NCI-H1436 treated with DMSO at 0.1 percent for 48 hours (cell line): ENCODE results near the gene PPAT.
"Not testable (repeated sequence)": the region's sequence is repeated elsewhere in the genome, so short reads cannot be mapped to it uniquely, and the experiment has no call there.

Experiments
- DNase-seq: peaks from one replicate; lab custom pipeline; 2025; lab: John Stamatoyannopoulos, UW

The PPAT gene

DNA sequence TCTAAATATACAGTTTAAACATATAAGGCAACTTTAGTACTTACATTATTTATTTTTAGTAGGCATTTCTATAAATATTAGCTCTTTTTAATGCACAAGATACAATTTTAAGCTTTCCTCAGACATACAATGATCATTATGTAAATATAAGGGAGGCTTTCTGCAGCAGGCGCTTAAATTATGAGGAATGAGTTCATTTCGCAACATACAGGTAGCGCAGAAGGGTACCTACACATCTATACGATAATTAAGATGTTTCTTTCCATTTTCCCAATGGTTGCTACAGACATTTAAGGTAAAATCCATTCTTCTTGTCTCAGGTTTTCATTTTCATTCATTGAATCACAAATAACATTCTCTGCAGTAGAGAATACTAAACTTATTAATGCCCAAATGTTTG lies 49.3 kb downstream of the PPAT start:
- no peak for DNase-seq

DNA sequence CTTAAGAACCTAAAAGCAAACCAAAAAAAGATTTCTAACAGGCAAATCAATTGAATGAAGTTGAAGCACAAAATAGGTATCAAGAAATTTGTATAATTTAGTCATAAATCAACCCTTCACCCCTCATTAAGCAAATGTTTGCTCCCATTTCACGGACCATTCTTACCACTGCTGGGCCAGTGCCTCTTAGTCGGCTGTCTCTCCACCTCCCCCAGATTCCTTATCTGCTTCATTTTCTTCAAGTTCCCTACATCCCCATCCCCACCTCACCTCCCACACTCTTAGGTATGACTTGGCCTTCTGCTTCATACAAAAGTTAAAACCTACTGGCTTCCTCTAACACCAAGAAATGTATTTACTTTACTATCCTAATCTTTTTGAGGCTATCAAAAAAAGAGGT lies 60.0 kb downstream of the PPAT start:
- DNase-seq, result no peak

DNA sequence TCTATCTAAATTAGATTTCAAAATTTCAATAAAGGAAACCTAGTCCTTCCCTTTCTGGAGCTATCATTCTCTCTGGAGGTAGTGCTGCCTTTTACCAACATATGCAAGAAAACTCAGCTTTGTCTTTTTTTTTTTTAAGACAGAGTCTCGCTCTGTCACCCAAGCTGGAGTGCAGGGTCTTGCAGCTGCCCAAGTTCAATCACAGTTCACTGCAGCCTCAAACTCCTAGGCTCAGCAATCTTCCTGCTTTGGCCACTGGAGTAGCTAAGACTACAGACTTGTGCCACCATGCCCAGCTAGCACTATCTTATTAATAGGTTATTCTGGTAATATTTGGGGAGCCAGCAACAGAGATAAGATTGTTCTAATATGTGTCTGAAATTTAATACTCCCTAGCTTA lies 60.5 kb downstream of the PPAT start:
- DNase-seq, result no peak

DNA sequence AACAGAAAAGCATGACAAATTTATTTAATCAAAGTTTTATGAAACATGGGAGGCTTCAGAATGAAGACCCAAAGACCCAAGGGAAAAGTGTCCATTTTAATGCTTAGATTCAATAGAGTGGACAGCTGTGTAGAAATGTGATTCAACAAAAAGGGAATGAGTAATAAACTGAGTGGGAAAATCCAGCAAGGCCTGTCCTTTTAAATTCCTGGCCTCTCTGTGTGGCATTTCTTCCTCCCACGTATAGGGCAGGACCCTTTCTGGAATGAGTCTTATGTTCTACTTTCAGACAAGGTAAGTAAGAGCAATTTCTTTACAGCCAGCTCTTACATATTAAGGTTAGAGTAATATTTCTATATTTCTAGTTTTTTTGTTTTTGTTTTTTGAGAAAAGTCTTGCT lies 62.6 kb downstream of the PPAT start:
- DNase-seq, result no peak

DNA sequence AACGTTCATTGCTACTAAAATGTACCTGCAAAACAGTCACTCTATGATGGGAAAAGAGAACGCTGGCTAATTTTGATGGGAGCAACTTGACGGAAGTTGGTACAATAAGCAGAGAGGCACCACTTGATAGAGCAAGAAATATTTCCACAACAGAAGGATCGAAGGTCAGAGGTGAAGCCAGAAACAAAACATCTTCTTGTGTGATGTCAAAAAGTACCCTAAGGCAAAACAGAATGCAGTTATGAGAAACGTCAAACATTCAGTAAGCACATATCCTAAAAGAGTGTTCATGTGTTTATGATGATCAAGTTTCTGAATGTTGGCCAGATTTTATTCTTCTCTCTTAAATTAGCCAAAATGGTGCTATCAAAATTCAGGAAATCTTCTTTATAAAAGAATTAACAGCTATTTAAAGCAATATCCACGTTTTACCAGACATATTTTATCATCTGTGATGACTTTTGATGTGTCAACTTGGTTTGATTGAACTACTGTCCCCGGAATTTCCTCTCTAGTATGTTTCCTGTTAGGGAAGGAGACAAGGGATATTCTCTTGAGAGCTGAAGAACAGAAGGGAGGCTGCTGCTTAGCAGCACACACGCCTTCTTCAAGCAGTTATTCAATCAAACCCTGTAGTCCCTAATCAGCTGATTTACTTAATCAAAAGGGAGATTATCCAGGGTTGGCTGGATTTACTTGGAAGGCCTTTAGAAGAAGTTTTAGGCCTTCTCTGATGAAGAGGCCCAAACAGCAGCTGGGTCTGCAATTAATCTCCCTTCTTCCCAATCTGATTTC lies 63.8 kb downstream of the PPAT start:
- no peak for DNase-seq

DNA sequence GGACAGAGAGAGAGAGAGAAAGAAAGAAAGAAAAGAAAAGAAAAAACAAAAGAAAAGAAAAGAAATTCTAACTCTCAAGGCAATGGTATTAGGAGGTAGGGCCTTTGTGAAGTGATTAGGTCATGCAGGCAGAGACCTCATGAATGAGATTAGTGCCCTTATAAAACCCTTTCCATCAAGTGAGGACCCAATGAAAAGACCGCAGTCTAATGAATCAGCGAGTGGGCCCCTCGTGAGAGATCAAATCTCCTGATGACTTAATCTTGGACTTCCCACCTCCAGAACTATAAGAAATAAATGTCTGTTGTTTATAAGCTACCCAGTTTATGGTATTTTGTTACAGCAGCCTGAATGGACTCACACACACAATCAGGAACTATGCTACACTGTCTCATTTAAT lies 65.0 kb downstream of the PPAT start:
- no peak for DNase-seq

DNA sequence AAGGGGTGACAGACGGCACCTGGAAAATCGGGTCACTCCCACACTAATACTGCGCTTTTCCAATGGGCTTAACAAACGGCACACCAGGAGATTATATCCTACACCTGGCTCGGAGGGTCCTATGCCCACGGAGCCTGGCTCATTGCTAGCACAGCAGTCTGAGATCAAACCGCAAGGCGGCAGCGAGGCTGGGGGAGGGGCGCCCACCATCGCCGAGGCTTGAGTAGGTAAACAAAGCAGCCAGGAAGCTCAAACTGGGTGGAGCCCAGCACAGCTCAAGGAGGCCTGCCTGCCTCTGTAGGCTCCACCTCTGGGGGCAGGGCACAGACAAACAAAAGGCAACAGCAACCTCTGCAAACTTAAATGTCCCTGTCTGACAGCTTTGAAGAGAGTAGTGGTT lies 72.4 kb downstream of the PPAT start:
- not testable (repeated sequence) for DNase-seq

DNA sequence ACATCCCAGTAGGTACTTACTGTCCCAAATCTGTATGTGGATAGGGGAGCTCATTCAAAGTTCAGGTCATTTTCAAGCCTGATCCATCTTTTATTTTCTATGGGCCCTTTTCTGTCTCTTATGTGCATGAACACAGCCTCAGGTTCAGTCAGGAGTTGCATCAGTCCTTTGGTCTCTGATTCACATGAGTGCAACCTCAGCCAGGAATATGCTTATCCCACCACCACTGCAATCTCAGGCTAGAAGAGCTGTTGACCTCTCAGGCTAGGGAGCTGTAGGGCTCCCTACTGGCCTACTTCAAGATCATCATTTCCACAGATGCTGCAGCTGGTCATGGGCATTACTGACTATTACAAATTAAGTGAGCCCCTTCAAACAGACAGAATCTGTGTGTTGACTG lies 75.3 kb downstream of the PPAT start:
- DNase-seq, result no peak

DNA sequence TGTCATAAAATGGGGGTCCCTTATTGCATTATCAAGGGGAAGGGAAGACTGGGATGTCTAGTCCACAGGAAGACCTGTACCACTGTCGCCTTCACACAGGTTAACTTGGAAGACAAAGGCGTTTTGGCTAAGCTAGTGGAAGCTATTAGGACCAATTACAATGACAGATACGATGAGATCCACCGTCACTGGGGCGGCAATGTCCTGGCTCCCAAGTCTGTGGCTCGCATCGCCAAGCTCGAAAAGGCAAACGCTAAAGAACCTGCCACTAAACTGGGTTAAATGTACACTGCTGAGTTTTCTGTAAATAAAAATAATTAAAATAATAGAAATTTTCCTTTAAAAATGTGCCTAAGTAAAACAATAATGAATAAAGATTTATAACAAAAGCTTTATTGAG lies 78.8 kb downstream of the PPAT start:
- no peak for DNase-seq

DNA sequence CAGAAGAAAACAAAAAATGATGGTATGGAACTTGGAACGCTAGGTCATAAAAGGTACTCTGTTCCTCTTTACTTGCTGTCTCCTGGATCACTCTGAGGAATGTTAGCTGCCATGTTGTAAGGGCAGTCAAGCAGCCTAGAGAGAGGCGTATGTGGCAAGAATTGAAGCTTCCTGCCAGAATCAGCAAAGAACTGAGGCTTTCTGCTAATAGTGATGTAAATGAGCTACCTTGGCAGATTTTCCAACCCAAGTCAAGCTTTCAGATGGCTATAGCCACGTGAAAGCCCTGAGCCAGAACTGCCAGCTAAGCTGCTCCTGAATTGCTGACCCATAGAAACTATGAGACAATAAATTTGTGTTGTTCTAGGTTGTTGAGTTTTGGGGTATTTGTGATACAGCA lies 86.8 kb downstream of the PPAT start:
- DNase-seq, result no peak

DNA sequence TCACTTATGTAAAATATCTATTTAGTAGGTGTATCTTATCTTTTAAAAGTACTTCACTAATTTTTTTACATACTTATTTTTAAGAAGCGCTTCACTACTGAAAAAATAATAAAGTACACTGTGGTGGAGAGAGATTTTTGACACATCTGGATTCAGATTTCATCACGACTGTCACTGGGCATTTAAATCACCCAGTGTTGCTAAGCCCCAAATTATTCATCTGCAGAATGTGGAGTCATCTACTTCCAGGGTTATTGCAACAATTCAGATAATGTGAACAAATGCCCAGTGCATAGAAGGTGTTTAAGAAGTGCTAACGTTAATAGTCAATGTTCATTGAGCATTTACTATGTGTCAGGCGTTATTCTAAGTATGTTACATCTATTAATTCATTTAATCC lies 90.0 kb downstream of the PPAT start:
- no peak for DNase-seq
